ENCODE data around the gene EHD4.
A peak's percentile ranks its signal among the peaks of the same experiment; 100 is the strongest.

The EHD4 gene

DNA sequence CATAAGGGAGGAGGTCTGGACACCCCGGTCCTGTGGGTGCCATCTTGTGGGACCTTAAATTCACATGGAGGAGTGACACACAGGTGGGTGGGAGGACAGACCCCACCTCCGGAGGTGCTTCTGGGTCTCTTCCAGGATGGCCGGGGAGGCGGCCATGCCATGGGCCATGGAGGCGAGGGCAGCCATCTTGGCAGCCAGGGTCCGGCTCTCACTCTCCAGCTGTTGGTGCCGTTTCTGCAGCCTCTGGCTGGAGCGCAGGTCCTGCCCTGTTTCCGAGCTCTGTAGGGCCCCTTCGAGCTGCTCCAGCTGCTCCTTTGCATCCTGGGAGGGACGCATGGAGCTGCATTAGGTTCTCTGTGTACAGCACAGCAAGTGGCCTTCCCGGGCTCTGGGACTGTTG lies 97.6 kb downstream of the EHD4 start:
- no peak overlapping the region for H3K4me3 ChIP-seq (ENCODE audit: low read depth, low read length)
- no peak for DNase-seq (ENCODE audit: low read depth)

DNA sequence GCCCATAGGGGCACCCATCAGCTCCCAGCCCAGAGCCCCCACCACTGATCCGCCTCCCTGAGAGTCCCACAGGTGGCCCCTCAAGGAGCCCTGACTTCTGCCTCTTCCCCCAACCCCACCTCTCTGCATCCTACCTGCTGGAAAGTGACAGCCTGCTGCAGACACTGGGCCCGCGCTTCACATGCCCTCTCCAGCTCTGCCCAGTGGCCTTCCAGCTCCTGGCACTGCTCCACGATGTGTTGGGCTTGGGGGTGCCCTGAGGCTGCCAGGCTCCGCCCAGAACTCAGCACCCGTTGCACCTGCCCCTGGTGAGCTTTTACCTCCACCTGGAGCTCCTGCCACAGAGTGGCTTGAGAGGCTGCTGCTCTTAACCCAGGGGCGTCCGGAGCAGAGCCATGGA lies 98.6 kb downstream of the EHD4 start:
- DNase-seq (ENCODE audit: low read depth) = no peak
- H3K4me3 ChIP-seq (ENCODE audit: low read depth, low read length) = no peak overlapping the region

DNA sequence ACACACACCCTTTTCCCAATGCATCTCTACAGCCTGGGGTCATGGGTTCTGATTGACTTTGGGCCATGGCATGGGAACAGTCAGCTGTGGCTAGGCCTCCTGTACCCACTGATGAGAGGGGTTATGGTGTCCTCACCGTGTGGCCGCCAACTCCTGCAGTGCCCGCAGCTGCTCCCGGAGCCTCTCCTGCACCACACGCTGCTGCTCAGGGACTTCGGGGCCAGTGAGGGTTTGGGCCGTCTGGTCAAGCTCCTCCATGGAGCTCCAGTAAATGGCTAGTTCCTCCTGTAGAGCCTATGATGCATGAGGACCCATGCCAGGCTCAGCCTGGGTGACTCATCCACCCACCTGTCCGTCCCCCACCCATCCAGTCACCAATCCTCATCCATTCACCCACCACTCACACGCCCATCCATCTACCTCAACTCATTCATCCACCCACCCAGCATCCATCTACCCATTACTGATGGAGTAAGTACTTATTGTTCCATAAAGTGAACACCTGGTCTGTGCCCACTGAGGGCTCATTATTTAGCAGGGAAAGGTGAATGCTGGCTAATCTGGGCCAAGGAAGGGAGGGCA lies 100.1 kb downstream of the EHD4 start:
- no peak for DNase-seq (ENCODE audit: low read depth)
- H3K4me3 ChIP-seq (ENCODE audit: low read depth, low read length) = no peak overlapping the region

DNA sequence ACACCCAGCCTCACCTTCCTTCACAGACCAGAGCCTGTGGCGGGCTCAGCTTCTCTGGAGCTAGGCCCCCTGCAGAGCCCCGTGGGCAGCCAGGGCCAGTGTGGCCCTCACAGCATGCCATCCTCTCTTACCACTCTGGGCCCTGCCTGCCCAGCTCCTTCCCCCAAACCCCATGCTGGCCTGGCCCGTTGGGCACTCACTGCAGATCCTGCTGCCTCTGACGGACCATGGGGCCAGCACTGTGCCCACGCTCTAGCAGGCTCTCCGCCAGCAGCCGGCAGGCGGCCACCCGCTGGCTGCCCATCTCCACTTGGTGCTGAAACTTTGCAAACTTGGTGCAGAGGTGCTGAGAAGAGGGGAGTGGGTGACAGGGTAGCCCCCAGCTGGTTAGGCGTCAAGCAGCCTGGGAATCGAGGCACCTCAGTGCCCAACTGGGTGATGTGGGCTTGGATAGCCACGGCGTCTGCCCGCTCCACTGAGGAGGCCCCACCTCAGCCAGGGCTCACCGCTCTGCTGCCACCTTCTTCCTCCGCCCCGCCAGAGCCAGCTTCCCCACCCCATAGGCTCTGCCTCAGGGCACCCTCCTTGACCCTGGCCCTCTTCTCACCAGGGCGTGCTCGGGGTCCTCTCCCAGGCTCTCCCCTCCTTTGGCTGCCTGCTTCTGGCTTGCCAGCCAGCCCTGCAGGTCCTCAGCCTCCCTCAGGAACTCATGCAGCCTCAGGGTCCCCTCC lies 101.0 kb downstream of the EHD4 start:
- H3K4me3 ChIP-seq (ENCODE audit: low read depth, low read length) = no peak overlapping the region
- DNase-seq (ENCODE audit: low read depth) = no peak

DNA sequence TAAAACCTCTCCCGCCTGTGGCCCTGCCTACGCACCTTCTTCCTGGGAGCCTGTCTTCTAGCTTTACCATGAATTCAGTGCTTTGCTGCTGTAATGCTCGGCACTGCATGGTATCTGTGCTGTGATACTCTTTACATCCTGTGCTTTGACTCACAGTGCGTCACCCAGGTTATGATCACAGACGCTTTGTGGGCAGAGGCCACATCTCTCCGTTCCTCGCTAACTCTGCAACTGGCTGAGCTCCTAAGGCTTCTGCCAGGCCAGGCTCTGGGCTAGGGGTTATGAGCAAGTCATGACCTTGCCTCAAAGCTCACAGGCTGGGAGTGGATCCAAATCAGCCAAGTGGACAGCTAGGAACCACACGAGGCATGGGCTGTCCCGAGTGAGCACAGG lies 101.7 kb downstream of the EHD4 start:
- DNase-seq (ENCODE audit: low read depth) = peak; percentile 57
- H3K4me3 ChIP-seq (ENCODE audit: low read depth, low read length) = no peak overlapping the region

DNA sequence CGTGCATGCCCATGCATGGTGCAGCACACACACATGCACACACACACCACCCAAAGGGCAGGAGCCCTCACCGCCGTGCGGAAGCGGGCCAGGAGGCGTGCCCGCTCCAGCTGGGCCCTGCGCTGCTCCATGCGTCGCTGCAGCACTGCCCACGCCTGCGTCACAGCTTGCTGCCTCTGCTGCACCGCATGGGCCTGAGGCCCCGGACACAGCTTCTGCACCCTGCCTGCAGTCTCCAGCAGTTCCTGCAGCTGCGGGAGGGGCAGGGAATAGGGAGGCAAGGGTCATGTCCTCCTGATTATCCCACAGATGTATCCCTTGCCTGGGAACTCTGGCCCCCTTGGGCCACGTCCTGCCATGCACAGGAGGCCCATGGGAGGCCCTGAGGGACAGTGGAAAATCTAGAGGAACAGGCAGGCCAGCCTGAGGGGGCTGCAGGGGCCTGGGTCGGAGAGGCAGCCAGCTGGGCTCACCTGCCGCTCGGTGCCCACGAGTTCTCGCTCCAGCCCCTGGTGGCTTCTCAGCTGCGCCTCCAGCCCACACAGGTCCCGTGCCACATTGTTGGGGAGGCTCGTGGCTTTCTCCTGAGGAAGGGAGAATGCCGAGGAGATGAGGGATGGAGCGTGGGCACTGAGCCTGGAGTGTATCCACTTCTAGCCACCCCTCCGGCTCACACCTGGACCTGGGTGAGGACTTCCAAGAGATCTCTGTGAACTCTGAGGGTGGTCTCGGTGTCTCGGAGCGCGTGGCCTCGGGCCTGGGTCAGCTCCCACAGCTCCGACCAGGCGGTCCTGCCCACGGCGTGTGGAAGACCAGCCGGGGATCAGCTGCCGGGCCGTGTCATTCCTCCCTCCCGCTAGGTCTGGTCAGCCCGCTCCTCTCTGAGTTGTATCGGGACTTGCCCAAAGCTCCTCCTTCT lies 102.3 kb downstream of the EHD4 start:
- no peak overlapping the region for H3K4me3 ChIP-seq (ENCODE audit: low read depth, low read length)
- no peak for DNase-seq (ENCODE audit: low read depth)

DNA sequence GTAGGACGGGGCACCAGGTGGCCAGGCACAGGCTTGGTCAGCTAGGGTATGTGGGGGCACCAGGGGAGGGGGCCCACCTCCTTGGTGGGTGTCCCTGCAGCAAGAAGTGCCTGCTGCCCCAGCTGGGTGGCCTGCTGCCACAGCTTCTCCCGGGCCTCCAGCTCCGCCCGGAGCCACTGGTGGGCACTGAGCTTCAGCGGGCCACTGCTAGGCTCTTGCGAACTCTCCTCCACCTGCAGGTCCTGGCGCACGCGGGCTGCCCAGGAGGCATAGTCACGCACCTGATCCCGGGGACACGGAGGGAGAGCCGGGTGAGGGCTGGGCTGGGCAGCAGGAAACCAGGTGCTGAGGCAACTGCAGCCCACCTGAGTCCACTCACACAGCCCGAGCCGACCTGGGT lies 104.0 kb downstream of the EHD4 start:
- no peak for DNase-seq (ENCODE audit: low read depth)
- no peak overlapping the region for H3K4me3 ChIP-seq (ENCODE audit: low read depth, low read length)

DNA sequence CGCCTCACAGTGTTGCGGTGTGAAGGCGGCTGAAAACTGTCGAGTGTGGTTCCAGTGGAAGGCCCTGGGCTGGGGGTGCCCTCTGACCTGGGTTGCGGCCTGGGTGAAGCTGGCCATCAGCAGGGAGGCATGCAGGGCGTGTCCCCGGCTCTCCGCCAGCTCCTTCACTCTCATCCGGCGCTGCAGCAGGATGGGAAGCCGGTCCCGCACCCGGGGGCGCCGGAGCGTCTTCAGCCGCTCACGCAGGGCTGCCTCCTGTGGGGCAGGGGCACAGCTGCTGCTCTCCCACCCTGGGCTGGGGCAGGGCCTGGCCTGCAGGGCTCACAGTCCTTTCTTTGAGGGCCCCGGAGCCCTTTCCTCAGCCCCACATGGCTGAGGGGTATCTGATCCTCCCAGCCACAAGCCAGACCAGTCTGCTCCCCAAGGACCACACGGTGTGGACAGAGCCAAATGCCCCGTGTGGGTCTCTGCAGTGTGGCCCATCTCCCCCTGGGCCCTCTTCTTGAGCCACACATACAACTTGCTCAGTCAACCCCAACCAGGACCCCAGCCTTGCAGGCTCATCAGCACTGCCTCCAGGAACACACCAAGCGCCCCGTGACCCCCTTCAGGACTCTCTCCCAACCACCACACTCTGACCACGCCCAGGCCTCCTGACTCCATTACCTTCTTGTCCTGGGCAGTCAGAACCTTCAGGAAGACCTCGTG lies 105.3 kb downstream of the EHD4 start:
- DNase-seq (ENCODE audit: low read depth) = no peak
- H3K4me3 ChIP-seq (ENCODE audit: low read depth, low read length) = no peak overlapping the region

DNA sequence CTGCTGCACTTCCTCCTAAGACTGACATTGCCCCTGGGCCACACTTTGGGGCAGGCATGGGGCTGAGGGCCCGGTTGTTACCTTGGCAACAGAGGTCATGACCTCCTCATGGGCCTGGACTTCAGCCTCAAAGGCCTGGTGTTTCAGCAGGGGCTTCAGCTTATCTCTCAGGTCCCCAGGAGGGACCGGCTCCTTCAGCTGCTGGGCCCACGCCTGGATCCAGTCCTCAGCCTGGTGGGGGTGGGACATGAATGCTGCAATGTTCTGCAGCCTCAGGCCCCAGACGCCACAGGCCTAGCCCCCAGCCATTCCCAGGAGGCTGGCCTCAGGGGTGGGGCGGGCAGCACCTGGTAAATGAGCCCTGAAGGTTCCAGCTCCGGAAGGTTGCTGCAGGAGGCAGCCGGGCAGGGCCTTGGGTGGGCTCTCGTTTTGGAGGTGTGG lies 106.1 kb downstream of the EHD4 start:
- H3K4me3 ChIP-seq (ENCODE audit: low read depth, low read length) = no peak overlapping the region
- no peak for DNase-seq (ENCODE audit: low read depth)

DNA sequence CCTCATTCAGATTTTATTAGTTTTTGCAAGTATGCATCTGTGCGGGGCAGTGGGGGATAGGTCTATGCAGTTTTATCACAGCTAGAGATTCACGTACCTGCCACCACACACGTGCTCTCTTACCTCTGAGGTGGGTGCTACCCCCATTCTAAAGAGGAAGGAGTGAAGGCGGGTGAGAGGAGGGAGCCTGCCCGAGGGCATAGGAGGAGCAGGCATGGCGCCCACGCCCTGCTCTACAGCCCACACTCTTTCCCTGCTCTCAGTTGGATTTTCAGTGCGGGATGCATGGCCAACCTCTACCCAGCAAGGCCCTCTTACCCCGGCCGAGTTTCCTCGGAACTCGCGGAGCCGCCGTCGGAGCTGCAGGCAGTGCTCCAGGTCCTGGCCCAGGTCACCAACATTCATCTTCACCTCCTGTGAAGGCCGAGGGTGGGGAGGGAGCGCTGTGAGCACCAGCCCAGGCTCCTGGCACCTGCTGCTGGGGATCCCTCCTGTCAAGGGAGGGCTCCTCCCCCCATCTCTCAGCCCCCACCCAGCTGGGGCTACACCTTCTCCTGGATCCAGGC lies 106.8 kb downstream of the EHD4 start:
- no peak for DNase-seq (ENCODE audit: low read depth)
- H3K4me3 ChIP-seq (ENCODE audit: low read depth, low read length) = no peak overlapping the region

DNA sequence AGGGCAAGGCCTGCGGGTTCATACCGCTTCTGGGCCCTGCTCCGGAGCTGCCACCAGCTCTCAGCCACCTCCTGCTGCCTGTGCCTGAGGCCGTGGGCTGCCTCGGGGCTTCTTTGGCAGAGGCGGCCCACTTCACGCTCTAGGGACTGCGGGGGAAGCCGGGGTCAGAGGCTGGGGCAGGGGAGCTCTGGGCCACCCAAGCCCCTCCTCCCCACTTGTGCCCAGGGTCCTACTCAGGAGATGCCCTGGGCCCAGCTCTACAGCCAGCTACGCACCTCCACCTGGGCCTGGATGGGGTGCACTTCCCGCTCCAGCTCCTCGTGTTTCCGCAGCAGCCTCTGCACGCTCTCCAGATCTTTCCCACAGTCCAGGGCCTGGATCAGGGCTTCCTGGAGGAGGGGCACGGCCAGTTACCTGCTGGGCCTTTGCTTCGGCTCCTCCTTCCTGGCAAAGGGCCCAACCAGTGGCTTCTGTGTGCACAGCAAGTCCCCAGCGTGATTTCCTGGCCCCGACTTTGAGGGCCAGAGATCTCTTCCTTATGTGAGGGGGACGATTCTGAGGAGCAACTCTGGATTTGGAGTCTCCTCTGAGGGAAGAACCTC lies 109.7 kb downstream of the EHD4 start:
- DNase-seq (ENCODE audit: low read depth) = no peak
- H3K4me3 ChIP-seq (ENCODE audit: low read depth, low read length) = no peak overlapping the region

DNA sequence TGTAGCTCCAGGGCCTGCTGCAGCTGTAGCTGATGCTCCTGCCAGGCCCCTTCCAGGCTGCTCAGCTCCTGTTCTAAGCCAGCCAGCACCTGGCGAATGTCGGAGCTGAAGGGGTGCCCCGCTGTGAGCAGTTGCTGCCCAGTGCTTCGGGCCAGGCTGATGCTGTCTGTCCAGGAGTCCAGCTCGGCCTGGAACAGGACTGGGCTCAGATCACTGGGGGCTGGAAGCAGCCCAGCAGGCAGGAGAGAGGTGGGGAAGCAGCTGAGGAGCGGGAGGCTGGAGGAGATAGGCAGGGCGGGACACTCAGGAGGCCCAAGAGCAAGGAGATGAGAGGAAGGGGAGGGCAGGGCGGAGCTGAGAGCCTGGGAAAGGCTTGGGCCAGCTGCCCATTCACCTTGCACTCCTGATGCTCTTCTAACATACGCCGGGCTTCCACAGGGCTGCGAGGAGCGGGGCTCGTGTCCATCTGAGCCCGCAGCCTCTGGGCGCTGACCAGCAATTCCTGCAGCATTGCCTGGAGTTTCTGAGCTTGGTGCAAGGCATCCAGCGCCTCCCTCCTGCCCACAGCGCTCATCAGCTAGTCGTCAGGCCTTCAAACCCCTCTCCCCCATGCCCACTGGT lies 110.5 kb downstream of the EHD4 start:
- DNase-seq (ENCODE audit: low read depth) = no peak
- H3K4me3 ChIP-seq (ENCODE audit: low read depth, low read length) = no peak overlapping the region

DNA sequence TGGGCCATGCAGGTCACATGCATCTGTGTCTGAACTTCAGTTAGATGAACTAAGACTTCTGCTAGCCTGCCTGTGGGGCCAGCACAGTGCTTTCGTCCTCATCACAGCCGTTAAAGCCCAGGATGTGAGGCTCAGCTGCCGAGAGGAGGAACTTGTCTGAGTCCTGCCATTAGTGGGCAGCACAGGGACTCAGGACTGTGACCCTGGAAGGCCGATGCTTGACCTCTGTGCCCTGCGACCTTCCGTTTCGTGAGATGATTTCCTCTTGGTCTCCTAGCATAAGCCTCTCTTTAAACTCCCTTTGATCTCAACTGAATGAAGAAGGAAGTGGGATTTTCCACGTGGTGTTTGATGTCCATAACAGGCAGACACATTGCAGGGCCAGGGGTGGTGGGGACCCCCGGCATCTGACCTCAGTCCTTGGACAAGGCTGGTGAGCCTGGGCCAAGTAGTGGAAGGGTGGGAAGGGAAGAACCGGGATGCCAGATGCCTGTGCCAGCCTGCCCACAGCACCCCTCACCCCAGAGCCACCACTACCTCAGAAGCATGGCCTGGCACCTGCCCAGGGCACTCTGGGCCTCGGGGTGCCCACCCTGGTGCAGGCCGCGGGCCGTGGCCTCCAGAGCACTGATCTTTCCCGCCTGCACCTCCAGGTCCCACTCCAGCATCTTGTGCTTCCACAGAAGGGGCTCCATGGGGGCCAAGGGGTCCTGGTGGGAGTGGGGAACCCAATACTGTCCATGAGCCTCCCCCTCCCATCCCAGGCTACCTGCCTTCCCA lies 112.1 kb downstream of the EHD4 start:
- DNase-seq (ENCODE audit: low read depth) = no peak
- no peak overlapping the region for H3K4me3 ChIP-seq (ENCODE audit: low read depth, low read length)

DNA sequence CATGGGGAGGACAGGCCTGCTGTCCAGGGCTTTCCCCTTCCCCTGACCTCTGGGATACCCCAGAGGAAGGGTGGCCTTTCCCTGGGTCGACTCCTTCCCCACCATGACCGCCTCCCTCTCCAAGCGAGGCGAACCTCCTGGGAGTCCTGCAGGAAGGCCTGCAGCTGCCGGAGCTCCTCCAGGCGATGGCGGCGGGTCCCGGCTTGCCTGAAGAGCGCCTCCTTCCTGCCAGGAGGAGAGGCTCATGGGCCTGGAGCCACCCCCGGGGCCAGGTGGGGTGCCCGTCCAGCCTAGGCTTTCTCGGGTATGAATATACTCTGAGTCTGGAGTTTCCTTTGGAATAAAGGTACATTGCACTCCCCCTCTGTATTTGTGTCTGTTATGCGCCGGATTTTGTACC lies 113.6 kb downstream of the EHD4 start:
- H3K4me3 ChIP-seq (ENCODE audit: low read depth, low read length) = no peak overlapping the region
- no peak for DNase-seq (ENCODE audit: low read depth)

DNA sequence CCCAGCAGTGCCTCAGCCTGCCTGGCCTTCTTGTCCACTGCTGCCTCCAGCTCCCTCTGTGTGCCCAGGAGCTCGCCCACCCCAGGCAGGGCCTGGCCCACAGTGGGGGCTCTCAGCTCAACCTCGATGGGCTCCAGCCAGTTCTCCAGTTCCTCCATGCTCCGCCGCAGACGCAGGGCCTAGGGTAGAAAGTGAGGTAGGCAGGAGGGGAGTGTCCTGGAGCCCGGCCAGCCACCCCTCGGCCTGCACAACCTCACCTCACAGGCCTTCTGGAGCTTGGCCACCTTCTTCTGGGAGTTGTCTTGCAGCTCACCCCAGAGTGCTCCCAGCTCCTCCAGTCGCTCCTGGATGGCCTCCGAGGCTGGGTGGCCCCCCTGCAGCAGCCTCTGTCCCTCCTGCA lies 115.0 kb downstream of the EHD4 start:
- H3K4me3 ChIP-seq (ENCODE audit: low read depth, low read length) = no peak overlapping the region
- DNase-seq (ENCODE audit: low read depth) = no peak

DNA sequence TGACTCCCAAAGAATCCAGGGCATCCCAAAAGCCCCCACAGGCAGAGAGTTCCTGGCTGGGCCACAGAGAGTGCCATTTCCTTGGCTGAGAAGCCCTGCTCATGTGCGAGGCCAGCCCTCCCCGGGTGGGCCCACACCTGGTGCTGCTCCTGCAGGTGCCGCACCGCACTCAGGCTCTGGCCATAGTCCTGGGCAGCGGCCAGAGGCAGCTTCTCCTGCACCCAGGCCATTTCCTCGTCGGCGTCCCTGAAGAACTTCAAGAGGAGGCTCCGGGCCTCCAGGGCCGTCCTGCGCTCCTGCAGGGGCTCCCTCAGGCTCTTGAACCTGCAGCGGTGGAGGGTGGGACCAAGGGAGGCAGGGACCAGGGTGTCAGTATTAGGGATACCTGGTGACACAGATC lies 115.6 kb downstream of the EHD4 start:
- DNase-seq (ENCODE audit: low read depth) = no peak
- H3K4me3 ChIP-seq (ENCODE audit: low read depth, low read length) = no peak overlapping the region

DNA sequence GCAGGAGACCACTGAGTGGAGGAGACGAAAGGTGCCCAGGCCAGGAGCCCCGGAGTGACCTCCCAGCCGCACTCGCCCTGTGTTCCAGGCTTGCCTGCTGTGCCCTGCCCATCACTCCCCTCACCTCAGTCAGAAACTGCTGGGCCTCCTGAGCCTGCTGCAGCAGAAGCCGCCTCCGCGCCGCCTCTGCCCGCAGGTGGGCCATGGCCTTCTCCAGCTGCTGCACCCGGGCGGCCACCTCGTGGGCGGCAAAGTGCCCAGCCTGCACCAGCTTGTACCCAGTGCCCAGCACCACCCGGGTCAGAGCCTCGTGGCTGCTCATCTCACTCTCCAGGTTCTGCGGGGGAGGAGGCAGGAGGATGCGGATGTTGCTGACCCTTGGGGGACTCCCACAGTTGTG lies 116.1 kb downstream of the EHD4 start:
- no peak for DNase-seq (ENCODE audit: low read depth)
- H3K4me3 ChIP-seq (ENCODE audit: low read depth, low read length) = no peak overlapping the region

Measured in skeletal muscle cell (primary cell).